ENCODE data around the gene KCNMB1. TPM values are rescaled to one million over a fixed set of nuclear protein-coding genes. Genes with fewer than 3 reads are reported as not detected.

The KCNMB1 gene
- total RNA-seq, 6 experiments from 2014 or later: not detected

GRCh38 chr5:170355601-170356098, 33.5 kb downstream of the KCNMB1 start:
- no peak for DNase-seq
- Mint-ChIP-seq H3K27me3 (ENCODE audit: insufficient read depth) (peaks cover 17% of the 10 kb centered on the region), H3K9me3 (no peaks in the 10 kb centered on the region; the same call in 1 of the 2 replicates), H3K4me1 (ENCODE audit: low read depth) (no peaks in the 10 kb centered on the region), H3K27ac (no peak overlapping the region), H3K4me3 (no peak overlapping the region), H3K36me3 (ENCODE audit: low read depth) (no peaks in the 10 kb centered on the region)
- TF ChIP-seq CTCF (IDR thresholded peaks at IDR 0.05): no peak

GRCh38 chr5:170353961-170354360, 35.2 kb downstream of the KCNMB1 start:
- H3K27me3 Mint-ChIP-seq (ENCODE audit: insufficient read depth): peaks cover 15% of the 10 kb centered on the region
- no peaks in the 10 kb centered on the region for H3K4me1 Mint-ChIP-seq (ENCODE audit: low read depth)
- H3K36me3 Mint-ChIP-seq (ENCODE audit: low read depth): no peaks in the 10 kb centered on the region
- no peak overlapping the region for H3K4me3 Mint-ChIP-seq
- DNase-seq: no peak
- H3K9me3 Mint-ChIP-seq: no peaks in the 10 kb centered on the region; the same call in 1 of the 2 replicates
- no peak overlapping the region for H3K27ac Mint-ChIP-seq
- no peak for TF ChIP-seq CTCF (IDR thresholded peaks at IDR 0.05)

GRCh38 chr5:170353011-170353761, 36.0 kb downstream of the KCNMB1 start:
- Mint-ChIP-seq H3K4me1 (ENCODE audit: low read depth) (no peaks in the 10 kb centered on the region), H3K4me3 (no peak overlapping the region), H3K27me3 (ENCODE audit: insufficient read depth) (peaks cover 16% of the 10 kb centered on the region), H3K27ac (no peak overlapping the region), H3K36me3 (ENCODE audit: low read depth) (no peaks in the 10 kb centered on the region), H3K9me3 (no peaks in the 10 kb centered on the region; the same call in 1 of the 2 replicates)
- DNase-seq: no peak
- no peak for TF ChIP-seq CTCF (IDR thresholded peaks at IDR 0.05)

GRCh38 chr5:170348137-170348633, 41.0 kb downstream of the KCNMB1 start:
- H3K9me3 Mint-ChIP-seq: no peaks in the 10 kb centered on the region; the same call in 1 of the 2 replicates
- H3K27ac Mint-ChIP-seq: no peak overlapping the region
- no peaks in the 10 kb centered on the region for H3K4me1 Mint-ChIP-seq (ENCODE audit: low read depth)
- peaks cover 17% of the 10 kb centered on the region for H3K27me3 Mint-ChIP-seq (ENCODE audit: insufficient read depth)
- no peaks in the 10 kb centered on the region for H3K36me3 Mint-ChIP-seq (ENCODE audit: low read depth)
- TF ChIP-seq CTCF (IDR thresholded peaks at IDR 0.05): no peak
- DNase-seq: no peak
- H3K4me3 Mint-ChIP-seq: no peak overlapping the region

GRCh38 chr5:170347022-170347567, 42.1 kb downstream of the KCNMB1 start:
- no peak overlapping the region for H3K27ac Mint-ChIP-seq
- no peak for DNase-seq
- no peaks in the 10 kb centered on the region for H3K4me1 Mint-ChIP-seq (ENCODE audit: low read depth)
- no peak for TF ChIP-seq CTCF (IDR thresholded peaks at IDR 0.05)
- H3K9me3 Mint-ChIP-seq: no peaks in the 10 kb centered on the region
- H3K4me3 Mint-ChIP-seq: no peak overlapping the region
- H3K27me3 Mint-ChIP-seq (ENCODE audit: insufficient read depth): peaks cover 12% of the 10 kb centered on the region
- H3K36me3 Mint-ChIP-seq (ENCODE audit: low read depth): no peaks in the 10 kb centered on the region
